T1000 (cell line): Measurements from ENCODE around the gene SDC1.

Experiments
- DNase-seq: peaks from one replicate; lab custom pipeline; 2025; ENCODE audit warnings: mixed read lengths; lab: John Stamatoyannopoulos, UW

The SDC1 gene

GRCh38 chr2:20184067-20184938, 40.6 kb downstream of the SDC1 start:
- DNase-seq = no peak

- DNase-seq = no peak
Measured at GRCh38 chr2:20183373-20183772, 41.6 kb downstream of the SDC1 start.

DNA sequence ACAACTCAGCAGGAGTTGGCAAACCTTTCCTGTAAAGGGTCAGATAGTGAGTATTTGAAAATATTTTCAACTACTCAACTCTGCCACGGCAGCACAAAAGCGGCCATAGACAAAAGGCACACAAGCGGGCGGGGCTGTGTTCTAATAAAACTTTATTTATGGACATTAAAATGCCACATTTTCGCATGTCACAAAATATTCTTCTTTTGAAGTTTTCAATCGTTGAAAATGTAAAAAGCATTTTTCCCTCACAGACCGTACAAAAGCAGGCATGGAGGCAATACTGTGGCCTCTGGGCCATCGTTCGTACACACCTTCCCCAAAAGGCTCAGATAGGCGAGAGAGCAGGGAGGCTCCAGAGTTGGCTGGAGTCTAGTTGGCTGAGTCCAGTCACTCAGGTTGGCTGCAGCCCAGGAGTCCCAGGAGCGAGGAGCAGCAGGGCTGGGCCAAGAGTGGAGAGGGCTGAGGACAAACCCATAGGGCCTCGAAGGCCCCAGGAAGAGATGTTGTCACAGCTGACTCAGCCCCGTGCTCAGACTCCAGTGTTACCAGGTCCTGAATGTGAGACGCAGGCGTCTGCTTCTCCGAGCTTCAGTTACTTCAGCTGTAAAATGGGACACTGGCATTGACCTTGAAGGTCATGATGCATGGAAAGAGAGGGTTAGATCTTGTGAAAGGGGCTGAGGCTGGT, 42.5 kb downstream of the SDC1 start:
- peak; percentile 38 for DNase-seq

- DNase-seq = no peak
Measured at GRCh38 chr2:20181761-20182160, 43.2 kb downstream of the SDC1 start.

DNA sequence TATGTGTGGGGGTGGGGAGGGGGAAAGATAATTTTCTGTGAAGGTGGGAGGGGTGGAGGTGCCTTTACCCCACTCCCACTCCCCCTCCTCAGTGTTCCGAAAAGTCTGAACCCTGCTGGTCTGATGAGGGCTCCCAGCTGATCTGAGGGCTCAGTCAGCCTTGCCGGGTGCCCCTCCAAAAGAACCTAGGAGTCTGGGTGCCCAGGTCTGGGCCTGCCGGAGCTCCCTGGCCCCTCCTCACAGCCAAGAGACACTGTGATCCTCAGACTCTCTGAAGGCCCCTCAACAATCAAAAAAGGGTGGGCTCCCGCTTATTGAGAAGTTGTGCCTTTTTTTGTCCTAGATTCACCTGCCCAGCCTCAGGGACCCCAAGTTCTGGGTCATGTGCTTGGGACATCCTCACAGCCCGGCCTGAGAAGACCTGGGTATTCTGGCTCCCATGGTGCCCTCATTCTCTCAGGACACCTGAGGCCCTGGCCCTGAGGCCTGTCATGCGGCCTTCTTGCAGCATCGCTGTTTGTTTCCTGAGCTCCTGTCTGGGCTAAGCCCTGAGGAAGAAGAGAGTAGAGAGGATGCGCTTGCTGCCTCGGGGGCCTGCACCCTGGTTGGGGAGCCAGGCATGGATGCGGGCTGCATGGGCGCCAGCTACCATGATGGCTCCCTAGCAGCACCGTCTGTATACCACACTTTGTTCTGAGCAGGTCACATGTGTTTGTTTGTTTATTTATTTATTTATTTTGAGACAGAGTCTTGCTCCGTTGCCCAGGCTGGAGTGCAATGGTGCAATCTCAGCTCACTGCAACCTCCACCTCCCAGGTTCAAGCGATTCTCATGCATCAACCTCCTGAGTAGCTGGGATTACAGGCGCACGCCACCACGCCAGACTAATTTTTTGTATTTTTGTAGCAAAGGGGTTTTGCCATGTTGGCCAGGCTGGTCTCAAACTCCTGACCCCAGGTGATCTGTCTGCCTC, 44.0 kb downstream of the SDC1 start:
- no peak for DNase-seq

DNA sequence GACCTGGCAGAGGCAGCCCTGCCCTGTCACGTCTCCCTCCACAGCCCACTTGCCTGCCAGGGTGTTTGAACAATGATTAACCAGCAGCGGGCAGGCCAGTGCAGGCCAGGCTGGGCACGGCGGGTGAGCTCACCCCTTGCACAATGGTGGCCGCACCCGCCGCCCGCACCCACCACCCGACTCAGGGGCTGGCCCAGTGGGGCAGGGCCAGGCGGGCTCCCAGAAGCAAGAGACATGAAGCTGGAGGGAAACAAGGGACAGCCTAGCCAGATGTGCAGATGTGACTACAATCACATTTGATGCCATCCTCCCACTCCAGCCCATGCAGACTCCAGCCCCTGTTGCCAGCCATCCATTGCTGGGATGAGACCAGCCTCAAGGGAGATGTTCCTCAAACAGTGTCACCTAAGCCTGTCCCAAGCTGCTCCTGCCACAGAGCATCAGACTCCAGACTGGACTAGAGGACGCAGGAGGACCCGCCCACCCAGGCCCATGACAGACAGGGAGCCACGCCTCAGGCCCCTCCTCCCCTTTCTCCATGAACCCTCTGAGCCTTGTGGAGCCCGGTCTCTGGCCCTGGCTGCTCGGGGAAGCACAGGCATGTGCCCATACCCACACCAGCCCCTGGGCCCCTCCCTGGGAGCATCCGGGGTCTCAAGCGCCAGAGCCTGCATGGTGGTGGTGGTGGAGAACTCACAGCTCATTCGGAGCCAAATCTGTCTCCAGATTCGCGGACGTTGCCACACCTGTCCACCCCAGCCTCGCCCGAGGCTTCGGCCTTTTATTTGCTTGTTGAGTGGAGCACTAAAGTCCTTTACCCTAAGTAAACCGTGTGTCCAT, 45.0 kb downstream of the SDC1 start:
- no peak for DNase-seq

DNA sequence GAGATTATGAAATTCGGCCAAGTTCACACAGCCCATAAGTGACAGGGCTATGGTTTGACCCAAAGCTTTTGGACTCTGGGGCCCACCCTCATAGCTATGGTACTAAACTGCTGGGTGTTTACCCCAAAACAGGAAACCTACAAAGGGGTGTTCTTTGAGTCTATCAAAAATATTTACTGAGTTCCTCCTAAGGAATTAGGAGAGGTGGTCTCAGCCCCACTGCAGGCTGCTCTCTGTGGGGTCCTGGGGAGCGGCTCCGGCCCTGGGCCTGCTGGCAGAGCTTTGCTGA, 45.5 kb downstream of the SDC1 start:
- no peak for DNase-seq

GRCh38 chr2:20178666-20179465, 46.1 kb downstream of the SDC1 start:
- DNase-seq = no peak

DNA sequence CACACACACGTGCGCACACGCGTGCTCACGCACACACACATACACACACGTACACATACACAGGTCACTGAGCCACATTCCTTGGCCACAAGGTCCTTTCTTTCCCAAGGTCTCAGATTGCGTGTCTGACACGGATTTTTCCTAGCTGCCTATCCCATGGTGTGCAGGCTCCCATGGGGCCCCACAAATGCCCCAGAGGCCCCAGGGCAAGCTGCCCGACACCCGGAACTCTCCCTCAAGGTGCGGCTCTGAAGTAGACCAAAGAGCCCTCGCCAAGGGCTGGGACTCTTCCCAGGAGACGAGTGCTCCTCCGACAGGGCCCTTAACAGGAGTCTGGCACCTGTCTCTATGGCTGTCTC, 46.7 kb downstream of the SDC1 start:
- DNase-seq = no peak

DNA sequence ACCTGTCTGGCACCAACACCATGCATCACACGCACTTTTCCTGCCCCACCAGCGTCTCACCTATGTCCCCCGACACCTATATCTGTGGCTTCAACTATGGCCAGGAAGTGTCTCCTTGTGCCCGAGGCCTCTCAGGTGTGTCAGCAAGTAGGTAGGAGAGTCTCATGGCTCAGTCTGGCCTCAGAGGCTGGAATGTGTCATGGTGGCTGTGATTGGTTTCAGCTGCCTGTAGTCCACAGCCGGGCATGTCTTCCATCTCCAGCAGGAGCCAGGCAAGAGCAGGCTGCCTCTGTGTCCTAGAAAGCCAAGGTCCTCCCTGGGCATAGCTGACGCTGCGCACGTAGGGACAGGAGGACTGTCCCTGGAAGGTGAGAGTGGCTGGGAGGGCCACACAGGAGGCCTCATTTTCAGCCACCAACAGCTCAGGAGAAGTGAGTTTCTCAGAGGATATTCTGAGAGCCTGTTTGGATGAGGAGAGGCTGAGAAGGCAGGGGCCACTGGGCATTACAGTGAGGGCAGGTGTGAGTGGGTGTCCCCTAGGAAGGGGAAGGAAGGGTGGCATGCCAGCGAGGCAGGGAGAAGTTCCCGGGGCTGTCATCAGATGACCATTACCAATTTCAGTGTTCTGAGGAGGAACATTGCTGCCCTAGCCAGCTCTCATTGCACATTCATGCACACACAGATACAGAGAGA, 47.2 kb downstream of the SDC1 start:
- DNase-seq = no peak

- DNase-seq = no peak
Measured at GRCh38 chr2:20176760-20177159, 48.2 kb downstream of the SDC1 start.

DNA sequence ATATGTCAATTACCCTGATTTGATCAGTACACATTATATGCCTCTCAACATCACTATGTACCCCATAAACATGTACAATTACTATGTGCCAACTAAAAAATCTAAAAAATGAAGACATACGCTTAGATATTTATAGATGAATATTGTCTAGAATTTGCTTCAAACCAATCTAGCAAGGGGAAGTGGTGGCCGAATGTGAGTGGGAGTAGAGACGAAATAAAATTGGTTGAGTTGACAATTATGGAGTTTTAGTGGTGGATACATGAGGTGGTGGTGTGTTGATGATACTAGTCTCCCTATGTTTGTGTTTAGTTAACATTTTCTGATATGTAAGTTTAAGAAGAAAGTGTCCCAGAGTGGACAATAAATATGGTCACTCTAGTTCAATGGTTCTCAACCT, 49.0 kb downstream of the SDC1 start:
- no peak for DNase-seq

GRCh38 chr2:20175267-20175666, 49.7 kb downstream of the SDC1 start:
- no peak for DNase-seq

GRCh38 chr2:20174410-20174809, 50.5 kb downstream of the SDC1 start:
- DNase-seq = no peak

DNA sequence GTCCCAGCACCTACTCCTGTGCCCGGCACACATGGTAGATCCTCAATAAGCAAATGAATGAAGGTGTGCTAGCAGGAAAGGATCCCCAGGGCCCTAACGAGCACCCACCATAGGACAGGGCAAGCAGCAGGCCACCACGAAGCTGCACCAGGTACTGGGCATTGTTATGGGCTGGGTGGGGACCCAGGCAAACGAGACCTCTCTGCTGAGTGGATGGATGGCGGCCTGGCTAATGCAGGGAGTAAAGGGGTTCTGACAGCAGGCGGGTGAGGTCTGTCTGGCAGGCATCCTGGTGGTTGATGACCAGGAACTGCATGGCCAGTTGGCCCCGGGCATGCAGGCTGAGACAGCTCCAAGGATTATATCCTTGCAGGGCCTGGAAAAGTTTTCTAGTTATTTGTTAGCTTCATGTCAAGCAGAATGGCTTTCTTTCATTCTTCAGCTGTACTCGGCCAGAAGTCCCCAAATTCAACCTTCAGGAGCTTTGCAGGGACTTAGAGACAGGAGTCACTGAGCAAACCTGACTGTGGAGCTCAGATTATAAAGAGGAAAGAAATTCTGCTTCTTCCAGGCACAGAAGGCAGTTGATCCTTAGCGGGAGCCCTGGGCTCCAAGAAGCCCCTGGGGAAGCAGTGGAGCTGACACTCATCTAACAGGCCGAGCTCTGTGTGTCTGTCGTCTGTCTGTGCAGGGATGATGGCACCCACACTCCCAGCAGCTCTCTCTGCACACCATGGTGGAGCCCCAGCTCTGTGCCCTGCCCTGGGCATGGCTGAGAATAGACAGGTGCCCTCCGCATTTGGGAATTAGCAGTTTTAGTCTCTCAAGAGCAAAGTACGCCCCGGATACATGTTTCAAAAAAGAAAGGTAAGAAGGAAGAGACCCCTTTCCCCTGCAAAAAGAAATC, 51.2 kb downstream of the SDC1 start:
- DNase-seq = no peak

DNA sequence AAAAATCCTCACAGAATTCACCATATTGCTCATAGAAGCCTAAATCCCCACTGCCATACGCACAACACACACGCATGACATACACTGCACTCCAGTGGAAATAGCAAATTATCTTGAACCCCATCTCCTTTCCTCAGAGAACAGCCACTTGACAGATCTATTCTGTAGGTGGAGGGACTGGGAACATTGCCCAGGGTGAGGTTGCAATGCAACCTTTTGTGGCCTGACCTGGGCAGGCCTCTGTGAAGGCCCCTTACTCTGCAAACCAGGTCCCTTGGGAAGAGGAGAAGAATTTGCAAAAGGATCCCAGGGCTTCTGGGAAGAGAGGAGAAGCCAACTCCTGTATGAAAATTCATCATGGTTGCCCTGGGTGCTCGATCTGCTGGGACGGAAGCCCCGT, 51.9 kb downstream of the SDC1 start:
- no peak for DNase-seq

GRCh38 chr2:20172273-20173055, 52.5 kb downstream of the SDC1 start:
- DNase-seq = no peak

DNA sequence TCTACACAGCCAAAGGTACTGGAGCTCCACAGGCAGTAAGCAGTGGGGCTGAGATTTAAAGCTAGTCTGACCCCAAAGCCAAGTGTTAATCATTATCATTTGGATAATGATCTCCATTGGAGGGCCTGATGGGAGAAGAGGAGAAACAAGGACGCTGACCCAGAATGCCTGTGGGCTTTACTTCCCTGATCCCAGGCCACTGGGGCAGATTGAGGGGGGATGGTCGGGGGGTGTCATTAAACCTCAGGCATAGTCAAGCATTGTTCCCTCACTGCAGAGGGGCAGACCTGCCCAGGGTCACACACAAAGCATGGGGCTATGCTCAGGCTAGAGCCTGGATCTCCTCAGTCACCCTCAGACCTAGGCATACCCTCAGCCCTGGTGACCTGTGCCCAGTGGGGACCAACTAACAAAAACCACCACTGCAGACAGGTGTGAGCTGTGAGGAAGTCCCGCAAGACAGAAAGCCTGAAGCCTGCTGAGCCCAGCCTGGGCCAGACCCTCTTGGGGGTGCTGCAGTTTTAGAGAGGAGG, 53.4 kb downstream of the SDC1 start:
- DNase-seq = no peak
